Epidermal melanocyte (primary cell): ENCODE data around the gene MZB1.
"Not testable (repeated sequence)": the region's sequence is repeated elsewhere in the genome, so short reads cannot be mapped to it uniquely, and the experiment has no call there.

Experiments
- DNase-seq: peaks from one replicate; pipeline ENCODE4 v3.0.0; 2011; ENCODE audit warnings: low spot score; ENCODE audit not compliant: insufficient read length

Gene MZB1

DNA sequence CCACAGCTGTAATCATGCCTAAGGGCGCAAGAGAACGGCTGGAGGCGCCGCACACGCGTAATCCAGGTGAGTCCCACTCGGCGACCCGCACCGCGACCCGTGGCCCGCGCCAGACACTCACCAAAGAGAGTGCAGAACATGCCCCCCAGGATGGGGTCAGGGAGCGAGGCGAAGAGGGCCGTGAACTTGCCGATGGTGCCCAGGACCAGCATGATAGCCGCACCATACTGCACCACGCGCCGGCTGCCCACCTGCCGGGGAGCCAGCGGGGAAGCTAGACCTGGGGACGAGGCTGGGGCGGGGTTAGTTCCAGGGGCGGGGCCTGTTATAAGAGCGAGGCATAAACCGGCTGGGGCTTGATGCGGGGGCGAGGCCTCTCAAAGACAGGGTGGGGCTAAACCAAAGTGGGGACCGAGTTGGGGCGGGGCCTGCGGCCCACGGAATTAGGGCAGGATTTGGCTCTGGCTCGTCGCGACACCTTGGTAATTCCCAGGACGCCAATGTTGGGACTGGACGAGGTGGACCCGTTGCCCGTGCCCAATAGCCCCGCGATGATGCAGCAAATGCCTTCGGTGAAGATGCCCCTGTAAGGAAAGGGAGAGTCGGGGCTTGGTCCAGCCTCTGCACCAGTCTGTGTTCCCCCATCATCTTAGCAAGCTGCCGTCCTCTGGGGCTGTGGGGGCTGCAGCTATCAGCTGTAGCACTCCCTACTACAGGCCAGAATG is 11.4 kb downstream of the MZB1 start:
- DNase-seq = no peak

DNA sequence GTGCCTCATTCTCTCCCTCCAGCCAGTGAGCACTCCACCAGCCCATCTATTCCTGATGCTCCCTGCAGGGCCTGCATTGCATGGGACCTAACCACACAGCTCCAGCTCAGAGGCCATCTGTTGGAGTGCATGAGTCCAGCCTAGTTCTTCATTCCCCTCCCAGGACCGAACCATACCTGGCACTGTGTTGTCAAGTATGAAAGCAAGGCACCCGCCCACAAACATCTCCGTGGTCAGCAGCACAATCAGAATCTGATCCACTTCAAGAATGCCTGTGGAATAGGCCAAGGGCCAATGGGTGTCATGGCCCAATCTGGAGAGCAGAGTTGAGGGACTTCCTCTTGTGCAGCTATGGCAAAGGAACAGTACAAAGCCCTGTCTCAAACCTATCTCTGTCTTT is 12.5 kb downstream of the MZB1 start:
- no peak for DNase-seq

DNA sequence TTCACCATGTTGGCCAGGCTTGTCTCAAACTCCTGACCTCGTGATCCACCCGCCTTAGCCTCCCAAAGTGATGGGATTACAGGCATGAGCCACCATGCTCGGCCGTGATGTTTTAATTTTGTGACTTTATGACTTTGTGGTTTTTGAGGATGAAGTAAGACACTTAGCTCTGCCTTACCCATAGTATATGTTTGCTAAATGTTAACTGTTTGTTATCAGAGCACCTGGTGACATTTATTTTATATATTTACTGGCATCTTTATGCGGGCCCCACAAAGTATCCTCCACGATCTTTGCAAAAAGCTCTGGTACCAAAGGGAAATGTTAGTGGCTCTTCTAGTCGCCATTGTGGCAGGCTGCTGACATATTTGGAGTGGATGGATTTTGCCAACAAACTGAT is 13.3 kb downstream of the MZB1 start:
- no peak for DNase-seq

DNA sequence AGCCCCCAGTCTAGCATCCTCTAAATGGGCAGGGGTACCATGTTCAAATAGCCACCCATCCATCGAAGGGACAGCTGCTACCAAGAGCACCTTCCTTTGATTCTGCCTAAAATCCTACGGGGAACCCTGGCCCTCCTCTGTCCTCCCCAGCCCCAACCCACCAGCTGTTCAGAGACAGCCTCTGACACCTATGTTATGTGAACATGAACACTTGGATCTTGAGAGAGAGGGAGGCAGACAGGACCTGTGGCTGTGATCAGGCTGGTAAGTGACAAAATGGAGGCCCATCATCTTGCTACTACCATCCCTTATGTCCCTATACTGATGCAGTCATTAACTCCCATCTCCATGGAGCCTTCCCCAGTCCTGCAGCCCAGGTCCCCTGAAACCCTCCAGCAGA is 14.8 kb downstream of the MZB1 start:
- DNase-seq = no peak

DNA sequence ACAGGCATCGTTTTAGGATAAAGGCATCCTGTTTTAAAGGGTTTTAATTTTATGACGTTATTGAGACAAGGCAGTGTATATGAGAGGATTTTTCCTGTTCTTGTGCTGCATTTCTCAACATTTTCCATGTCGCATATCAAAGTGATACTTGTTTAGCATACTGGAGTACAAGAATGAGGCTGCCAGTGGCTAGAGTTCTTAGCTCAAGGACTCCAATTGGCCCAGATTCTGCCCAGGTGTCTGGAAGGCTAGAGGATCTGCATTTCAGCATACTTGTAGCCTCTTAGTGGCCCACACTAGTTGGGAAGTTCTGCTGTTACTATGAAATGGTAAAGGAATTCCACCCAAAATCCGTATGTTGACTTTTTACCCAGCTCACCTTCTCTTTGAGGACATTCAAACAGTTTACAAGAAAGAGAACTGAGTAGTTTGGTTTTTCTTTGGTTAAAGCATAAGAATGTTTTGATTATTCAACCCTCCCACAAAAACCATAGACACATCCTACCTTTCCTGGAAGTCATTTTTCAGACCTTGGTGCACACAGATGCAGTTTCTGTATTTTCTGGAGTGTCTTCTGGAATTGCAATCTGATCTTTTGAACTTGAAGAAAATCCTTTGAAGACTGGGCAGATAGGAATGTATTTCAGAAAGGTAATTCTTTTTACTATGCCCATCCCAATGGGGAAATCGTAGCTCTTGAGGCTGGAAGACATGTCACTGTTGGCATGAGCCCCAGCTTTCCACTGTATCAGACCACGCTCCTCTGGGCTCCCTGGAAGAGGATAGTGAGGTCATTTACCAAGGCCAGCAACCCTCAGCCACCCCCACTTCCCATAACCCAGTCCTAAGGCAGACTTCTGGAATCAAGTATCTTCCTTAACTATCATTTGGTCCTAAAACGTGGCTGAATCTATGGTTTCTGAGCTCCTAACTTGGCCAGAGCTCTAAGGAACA is 18.0 kb downstream of the MZB1 start:
- DNase-seq = no peak

DNA sequence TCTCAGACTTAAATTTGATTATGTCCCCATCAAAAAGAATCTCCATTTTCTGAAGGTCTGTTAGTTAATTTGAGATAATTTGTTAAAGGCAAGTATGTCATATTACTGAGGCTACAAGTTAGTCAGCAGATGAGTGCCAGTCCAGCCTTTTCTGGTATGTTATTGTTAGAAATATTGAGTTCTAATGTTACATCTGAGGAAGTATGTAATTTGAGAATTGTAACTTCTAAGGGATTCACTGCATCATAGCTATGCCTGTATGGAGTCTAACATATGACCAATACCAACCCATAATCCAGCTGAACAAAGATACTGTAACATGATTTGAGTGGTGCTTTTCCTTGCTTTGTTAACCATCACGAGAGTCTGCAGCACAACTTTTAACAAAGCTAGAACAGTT is 20.5 kb downstream of the MZB1 start:
- DNase-seq = no peak

DNA sequence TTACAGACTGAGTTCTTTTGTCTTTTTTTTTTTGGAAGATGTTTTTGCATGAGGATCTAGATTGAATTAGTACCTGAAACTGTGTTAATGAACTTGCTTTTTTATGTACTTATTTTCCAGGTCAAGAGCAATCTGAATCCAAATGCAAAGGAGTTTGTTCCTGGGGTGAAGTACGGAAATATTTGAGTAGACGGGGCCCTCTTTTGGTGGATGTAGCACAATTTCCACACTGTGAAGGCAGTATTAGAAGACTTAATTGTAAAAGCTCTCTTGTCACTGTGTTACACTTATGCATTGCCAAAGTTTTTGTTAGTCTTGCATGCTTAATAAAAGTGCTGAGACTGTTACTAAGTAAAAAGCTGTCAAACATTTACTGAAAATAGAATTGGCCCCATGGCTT is 21.1 kb downstream of the MZB1 start:
- DNase-seq = no peak

DNA sequence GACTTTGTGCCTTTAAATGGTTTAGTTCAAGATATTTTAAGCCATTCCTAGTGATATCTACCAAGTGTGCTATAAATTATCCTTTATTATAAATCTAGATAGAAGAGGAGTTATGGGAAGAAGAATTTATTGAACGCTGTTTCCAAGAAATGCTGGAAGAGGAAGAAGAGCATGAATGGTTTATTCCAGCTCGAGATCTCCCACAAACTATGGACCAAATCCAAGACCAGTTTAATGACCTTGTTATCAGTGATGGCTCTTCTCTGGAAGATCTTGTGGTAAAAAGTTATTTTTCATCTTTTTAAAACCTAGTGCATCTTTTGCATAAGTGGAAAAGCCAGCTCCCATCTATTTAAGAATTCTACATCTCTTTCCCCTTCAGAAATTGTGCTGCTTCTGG is 25.2 kb downstream of the MZB1 start:
- no peak for DNase-seq

DNA sequence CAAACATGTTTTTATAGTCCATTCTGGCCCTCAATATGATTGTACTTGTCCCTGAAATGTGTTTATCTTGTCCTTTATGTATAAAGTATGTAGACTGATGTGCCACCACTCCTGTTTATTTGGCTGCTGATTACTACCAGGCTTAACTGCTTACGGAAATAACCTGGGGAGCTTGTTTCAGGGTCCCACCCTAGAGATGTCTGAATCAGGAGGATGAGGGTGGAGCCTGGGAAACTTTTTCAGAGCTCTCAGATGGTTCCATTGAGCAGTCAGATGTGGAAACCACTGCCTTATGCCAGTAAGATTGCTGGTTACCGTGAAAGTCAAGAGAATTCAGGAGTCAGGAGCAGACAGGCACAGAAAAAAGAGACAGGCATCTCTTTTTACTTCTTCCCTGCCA is 25.8 kb downstream of the MZB1 start:
- no peak for DNase-seq

DNA sequence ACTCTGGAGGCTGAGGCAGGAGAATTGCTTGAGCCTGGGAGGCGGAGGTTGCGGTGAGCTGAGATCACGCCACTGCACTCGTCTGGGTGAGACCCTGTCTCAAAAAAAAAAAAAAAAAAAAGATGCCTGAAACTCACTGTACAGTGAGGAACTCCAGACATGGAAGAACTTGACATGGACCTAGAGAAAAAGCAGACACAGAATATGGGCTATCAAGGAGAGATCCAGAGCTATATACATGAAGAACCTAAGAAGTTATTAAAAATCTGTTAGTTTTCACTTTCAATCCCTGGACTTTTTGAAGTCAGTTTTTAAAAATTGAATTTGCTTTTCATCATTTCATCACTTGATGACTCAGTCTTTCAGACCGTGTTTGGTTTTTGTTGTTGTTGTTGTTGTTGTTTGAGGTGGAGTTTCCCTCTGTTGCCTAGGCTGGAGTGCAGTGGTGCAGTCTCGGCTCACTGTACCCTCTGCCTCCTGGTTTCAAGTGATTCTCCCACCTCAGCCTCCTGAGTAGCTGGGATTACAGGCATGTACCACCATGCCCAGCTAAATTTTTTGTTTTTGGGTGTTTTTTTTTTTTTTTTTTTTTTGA is 27.8 kb downstream of the MZB1 start:
- DNase-seq = no peak

DNA sequence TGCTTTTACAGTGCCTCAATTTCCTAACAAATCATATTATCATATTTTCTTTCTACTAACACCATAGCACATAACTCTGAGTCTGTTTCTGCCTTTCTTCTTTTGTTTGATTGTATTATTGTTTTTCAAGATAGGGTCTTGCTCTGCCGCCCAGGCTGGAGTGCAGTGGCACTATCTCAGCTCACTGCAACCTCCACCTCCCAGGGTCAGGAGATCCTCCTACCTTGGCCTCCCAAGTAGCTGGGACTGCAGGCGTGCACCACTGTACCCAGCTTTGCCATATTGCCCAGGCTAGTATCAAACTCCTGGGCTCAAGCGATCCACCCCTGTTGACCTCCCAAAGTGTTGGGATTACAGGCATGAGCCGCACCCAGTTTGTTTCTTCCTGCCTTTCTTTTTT is 29.3 kb downstream of the MZB1 start:
- DNase-seq = no peak

DNA sequence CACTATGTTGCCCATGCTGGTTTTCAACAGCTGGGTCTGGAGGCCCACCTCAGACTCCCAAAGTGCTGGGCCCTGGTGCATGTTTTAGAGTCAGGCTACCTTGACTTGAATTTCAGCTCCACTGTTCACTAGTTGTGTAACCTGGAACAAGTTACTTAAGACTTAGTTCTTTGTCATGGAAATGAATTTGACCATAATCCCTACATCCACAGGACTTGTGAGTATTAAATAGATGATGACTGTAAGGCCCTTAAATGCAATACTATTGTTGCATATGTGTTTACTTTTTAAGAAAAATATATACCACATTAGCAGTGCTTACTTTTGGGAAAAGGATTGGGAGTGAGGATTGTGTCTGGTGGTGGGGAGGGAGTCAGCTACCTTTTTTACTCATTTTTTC is 31.6 kb downstream of the MZB1 start:
- DNase-seq = no peak

DNA sequence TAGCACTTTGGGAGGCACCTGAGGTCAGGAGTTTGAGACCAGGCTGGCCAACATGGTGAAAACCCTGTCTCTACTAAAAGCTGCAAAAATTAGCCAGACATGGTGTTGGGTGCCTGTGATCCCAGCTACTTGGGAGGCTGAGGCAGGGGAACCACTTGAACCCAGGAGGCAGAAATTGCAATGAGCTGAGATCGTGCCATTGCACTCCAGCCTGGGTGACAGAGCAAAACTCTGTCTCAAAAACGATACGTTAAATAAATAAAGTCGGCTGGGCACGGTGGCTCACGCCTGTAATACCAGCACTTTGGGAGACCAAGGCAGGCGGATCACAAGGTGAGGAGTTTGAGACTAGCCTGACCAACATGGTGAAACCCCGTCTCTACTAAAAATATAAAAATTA is 33.8 kb downstream of the MZB1 start:
- not testable (repeated sequence) for DNase-seq

DNA sequence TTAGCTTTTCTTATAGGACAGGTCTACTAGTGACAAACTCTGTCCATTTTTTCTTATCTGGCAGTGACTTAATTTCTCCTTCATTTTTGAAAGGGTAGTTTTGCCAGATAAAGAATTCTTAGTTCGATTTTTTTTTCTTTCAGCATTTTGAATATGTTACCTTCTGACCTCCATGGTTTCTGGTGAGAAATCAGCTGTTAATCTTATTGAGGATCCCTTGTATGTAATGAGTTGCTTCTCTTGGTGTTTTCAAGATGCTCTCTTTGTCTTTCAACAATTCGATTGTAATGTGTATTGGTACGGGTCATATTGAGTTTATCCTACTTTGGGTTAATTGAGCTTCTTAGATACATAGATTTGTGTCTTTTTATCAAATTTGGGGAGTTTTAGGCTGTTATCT is 35.5 kb downstream of the MZB1 start:
- no peak for DNase-seq

DNA sequence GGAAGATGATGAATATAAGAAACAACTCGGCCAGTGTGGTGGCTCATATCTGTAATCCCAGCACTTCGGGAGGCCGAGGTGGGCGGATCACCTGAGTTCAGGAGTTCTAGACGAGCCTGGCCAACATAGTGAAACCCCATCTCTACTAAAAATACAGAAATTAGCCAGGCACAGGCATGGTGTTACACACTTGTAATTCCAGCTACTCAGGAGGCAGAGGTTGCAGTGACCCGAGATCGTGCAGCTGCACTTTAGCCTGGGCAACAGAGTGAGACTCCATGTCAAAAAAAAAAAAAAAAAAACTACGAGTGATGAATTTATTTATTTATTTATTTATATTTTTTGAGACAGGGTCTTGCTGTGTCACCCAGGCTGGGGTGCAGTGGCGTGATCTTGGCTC is 41.9 kb downstream of the MZB1 start:
- not testable (repeated sequence) for DNase-seq

DNA sequence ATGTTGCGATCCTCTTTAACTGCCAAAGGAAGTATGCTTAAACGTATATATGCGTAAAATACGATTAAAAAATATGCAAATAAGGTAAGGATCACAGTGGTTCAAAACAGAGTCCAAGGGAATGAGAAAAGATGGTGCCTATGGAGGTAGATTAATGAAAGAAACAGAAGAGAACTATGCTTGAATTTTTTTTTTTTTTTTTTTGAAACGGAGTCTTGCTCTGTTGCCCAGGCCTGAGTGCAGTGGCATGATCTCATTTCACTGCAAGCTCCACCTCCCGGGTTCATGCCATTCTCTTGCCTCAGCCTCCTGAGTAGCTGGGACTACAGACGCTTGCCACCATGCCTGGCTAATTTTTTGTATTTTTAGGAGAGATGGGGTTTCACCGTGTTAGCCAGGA is 44.3 kb downstream of the MZB1 start:
- not testable (repeated sequence) for DNase-seq

DNA sequence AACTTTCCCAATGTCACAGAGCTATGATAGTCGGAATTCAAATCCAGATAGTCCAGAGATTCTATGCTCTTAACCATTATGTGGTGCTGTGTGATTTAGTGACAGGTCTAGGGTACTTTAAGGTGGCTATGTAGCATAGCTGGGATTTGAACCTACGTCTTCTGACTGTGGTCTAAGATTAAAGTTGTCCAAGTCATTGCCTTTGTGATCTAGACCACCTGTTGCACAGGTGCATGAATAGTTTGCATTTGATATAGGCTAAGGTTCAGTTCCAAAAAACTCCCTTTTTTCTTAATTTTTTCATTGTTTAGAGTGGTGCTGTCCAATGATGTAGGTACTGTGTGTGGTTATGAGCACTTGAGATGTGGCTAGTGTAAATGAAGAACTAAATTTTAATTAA is 45.5 kb downstream of the MZB1 start:
- DNase-seq = no peak

DNA sequence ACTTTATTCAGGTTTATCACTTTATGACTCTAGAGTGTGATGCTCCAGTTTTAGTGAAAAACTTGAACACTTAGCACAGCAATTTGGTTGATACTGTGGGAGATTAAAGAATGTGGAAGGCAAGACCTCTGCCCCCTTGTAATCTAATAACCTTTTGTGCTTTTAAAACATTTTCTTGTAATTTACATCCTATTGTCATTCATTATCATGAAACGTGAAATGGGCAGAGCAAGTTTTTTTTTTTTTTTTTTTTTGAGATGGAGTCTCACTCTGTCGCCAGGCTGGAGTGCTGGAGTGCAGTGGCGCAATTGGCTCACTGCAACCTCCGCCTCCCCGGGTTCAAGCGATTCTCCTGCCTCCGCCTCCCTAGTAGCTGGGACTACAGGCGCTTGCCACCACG is 46.2 kb downstream of the MZB1 start:
- no peak for DNase-seq

DNA sequence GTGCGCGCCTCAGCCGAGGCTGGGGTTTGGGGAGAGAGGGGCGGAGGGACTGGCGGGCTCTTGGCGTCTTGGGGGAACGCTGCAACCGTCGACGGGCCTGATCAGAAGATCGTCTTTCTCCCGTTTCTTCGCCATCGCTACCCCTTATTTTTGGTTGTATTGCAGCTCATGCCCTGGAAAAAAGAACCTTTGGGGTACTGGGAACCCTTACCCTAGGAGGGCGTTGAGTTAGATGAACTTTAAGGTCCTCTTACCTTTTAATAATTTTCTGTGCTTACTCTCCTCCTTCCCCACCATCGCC is 47.3 kb downstream of the MZB1 start:
- no peak for DNase-seq

DNA sequence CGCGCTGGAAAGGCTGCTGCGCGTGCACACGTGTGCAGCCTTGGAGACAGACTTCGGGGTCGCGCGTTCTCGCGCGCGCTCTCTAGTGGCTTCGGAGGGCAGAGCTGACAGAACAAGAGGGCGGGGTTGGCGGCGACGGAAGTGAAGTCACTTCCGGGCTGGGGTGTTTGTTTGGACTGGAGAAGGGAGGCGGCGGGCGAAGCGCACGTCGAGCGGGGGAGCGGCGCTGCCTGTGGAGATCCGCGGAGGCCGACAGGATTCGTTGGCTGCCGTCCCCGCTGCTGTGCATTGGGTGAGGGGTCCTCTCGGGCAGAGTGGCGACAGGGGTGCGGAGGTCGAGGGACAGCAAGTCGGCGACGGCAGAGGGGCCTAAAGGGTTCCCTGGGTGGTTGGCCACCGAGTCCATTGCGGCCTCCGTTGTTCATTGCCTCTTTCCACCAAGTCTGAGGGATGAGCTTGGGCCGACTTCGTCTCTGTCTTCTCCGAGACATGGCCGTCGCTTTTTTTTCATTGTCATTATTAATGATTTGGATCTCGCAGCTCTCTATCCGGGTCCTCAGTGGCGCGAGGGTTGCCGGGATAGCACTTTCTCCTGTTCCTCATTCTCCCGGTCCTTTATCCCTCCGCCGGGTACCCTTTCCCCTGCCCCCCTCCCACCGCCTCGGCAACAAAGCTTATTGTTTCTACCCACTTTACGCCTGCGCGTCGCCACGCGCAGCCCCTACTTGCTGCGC is 47.9 kb downstream of the MZB1 start, which contains the start of gene PAIP2:
TSS of gene PAIP2 (plus strand) at position 166 of the 734 bp plus-strand sequence. CDS start 21,931 bp downstream, outside the sequence.
- peak; percentile 82 for DNase-seq

DNA sequence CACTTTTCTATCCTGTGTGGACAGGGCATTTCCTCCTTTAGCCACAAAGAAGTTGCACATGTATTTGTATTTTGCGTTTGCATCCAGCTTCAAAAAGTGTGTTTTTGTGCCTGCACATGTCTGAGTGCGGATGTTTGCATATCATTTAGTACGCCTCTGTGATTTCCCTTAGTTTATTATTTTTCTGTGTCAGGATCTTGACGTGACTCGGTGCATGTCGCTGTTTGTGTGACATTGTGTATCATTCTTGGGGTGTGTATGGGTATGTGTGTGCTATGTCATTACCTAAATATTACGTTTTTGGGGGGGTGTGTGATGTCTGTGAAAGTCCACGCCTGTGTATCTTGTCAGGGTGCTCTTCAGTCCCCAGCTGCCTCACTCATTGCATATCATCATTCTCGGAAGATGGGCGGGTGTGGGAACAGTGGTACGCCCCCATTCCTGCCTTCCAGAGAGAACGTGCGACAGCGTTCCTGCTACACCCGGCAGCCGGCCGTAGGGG is 48.5 kb downstream of the MZB1 start:
- DNase-seq = no peak

DNA sequence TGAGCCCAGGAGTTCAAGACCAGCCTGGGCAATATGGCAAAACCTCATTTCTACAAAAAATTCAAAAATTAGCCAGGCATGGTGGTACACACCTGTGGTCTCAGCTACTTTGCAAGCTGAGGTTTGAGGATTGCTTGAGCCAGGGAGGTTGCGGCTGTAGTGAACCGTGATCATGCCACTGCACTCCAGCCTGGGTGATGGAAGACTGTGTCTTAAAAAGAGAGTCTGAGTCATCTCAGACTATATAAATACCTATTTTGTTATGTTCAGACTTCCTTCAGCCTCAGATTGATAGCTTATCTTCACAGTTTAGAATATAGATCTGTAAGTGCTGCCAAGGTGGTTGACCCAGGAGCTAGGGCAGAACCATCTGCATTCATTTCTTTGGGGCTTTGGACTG is 49.7 kb downstream of the MZB1 start:
- DNase-seq = no peak
